Thyroid gland (tissue), 4 donors: Measurements from ENCODE around the gene PACS2. TPM values are rescaled to one million over a fixed set of nuclear protein-coding genes. Genes with fewer than 3 reads are reported as not detected.

Experiments used
- DNase-seq, 2 donors: peaks; one replicate each; pipeline ENCODE4 v3.0.0-alpha.2; 2019
- H3K27ac ChIP-seq, 3 donors: fragments of 200-600 bp; sonication (generic); 1 replicate in 2 of 3; 2 replicates in 1 of 3; pipeline ENCODE4 v1.5.1; 2016 to 2019; ENCODE audit warnings: mild to moderate bottlenecking in 1 of 3, moderate library complexity in 1 of 3
- H3K27me3 ChIP-seq: fragments of 200-600 bp; sonication (generic); one replicate; pipeline ENCODE4 v1.5.1; 2019
- H3K36me3 ChIP-seq, 2 donors: fragments of 200-600 bp; sonication (generic); one replicate each; pipeline ENCODE4 v1.5.1; 2016 to 2019
- H3K4me1 ChIP-seq, 2 donors: fragments of 200-600 bp; sonication (generic); one replicate each; pipeline ENCODE4 v1.5.1; 2017 to 2019
- H3K4me3 ChIP-seq, 3 donors: fragments of 200-600 bp; sonication (generic); replicated peaks in 1 of 3; 1 replicate in 2 of 3; 2 replicates in 1 of 3; pipeline ENCODE4 v1.5.1; 2016; ENCODE audit warnings: mild to moderate bottlenecking in 1 of 3
- H3K9me3 ChIP-seq: fragments of 200-600 bp; sonication (generic); one replicate; pipeline ENCODE4 v1.5.1; 2017
- CTCF ChIP-seq, 6 experiments: fragments of 200-600 bp in 3 of 6; fragments of 450-650 bp in 3 of 6; sonication (generic) in 3 of 6; IDR thresholded peaks; one replicate each; pipeline ENCODE4 v1.5.1; 2016 to 2019; ENCODE audit warnings: antibody characterized with exemption in 6 of 6, mild to moderate bottlenecking in 2 of 6, inconsistent platforms in 1 of 6, moderate library complexity in 1 of 6
- POLR2A ChIP-seq, 2 donors: fragments of 450-650 bp; IDR thresholded peaks; one replicate each; pipeline ENCODE4 v1.6.1; 2017; ENCODE audit warnings: antibody characterized with exemption in 2 of 2, mild to moderate bottlenecking in 2 of 2, moderate library complexity in 1 of 2
- WGBS, 2 donors: methylation state at CpG; one replicate each; pipeline ENCODE4 v1.1.5; 2017; 5-methylcytosine and 5-hydroxymethylcytosine counted together
- intact Hi-C: fragments of 100-400 bp; cut with DNase I; formaldehyde crosslinking; loops from one replicate; pipeline ENCODE4 v1.15.1; 2023
- total RNA-seq, 4 donors: library from RNA; depleted of rRNA; stranded (reverse); fragments of >200 nt; gene quantifications; one replicate each; pipeline ENCODE4 v1.2.3, GENCODE V29; 2016

PACS2 gene
- total RNA-seq, 4 donors from 2014 or later = 54.6 to 85.2 (median 72.1) TPM

- intact Hi-C loops = no loop called here
- H3K4me1 ChIP-seq = peaks cover 0 to 5% of the 10 kb centered on the region in 2 donors
- peaks cover 4 to 10% of the 10 kb centered on the region in 2 donors for H3K36me3 ChIP-seq
- TF ChIP-seq POLR2A (IDR thresholded peaks at IDR 0.05) = no peak
- TF ChIP-seq CTCF (IDR thresholded peaks at IDR 0.05) = no peak
- no peak overlapping the region for H3K4me3 ChIP-seq
- H3K27ac ChIP-seq = no peak overlapping the region
- no peak for DNase-seq
- H3K27me3 ChIP-seq = no peaks in the 10 kb centered on the region
- 88 to 91% methylated on average over 11 to 14 of the region's 23 CpGs for WGBS, 2 donors
- no peaks in the 10 kb centered on the region for H3K9me3 ChIP-seq
Observed at GRCh38 chr14:105377555-105378182, 63.1 kb downstream of the PACS2 start.

GRCh38 chr14:105378199-105378598 is 63.7 kb downstream of the PACS2 start:
- DNase-seq = no peak
- Histone ChIP-seq H3K27ac (no peak overlapping the region), H3K36me3 (peaks cover 6 to 14% of the 10 kb centered on the region in 2 donors), H3K27me3 (no peaks in the 10 kb centered on the region), H3K4me1 (peaks cover 0 to 5% of the 10 kb centered on the region in 2 donors), H3K4me3 (no peak overlapping the region), H3K9me3 (no peaks in the 10 kb centered on the region)
- intact Hi-C loops = no loop called here
- WGBS, 2 donors = 82% methylated on average over 11 of the region's 11 CpGs
- no peak for TF ChIP-seq CTCF (IDR thresholded peaks at IDR 0.05)
- TF ChIP-seq POLR2A (IDR thresholded peaks at IDR 0.05) = no peak

GRCh38 chr14:105378873-105379685 is 64.5 kb downstream of the PACS2 start:
- 89 to 93% methylated on average over 13 to 14 of the region's 17 CpGs for WGBS, 2 donors
- no peak for TF ChIP-seq POLR2A (IDR thresholded peaks at IDR 0.05)
- TF ChIP-seq CTCF (IDR thresholded peaks at IDR 0.05) = no peak
- Histone ChIP-seq H3K27ac (no peak overlapping the region), H3K36me3 (peaks cover 9 to 18% of the 10 kb centered on the region in 2 donors), H3K27me3 (no peaks in the 10 kb centered on the region), H3K9me3 (no peaks in the 10 kb centered on the region), H3K4me1 (peaks cover 0 to 5% of the 10 kb centered on the region in 2 donors), H3K4me3 (no peak overlapping the region)
- intact Hi-C loops = no loop called here
- no peak for DNase-seq

- H3K4me1 ChIP-seq = no peaks in the 10 kb centered on the region
- no peak for TF ChIP-seq POLR2A (IDR thresholded peaks at IDR 0.05)
- no peak for TF ChIP-seq CTCF (IDR thresholded peaks at IDR 0.05)
- no peak overlapping the region for H3K4me3 ChIP-seq
- no peak for DNase-seq
- no peak overlapping the region for H3K27ac ChIP-seq
- intact Hi-C loops = no loop called here
- WGBS, 2 donors = 100% methylated on average over 3 of the region's 14 CpGs; no CpG with 5 or more reads in 1 of the 2 donors
- H3K27me3 ChIP-seq = no peaks in the 10 kb centered on the region
- peaks cover 14 to 26% of the 10 kb centered on the region in 2 donors for H3K36me3 ChIP-seq
- H3K9me3 ChIP-seq = no peaks in the 10 kb centered on the region
Observed at GRCh38 chr14:105379946-105380345, 65.4 kb downstream of the PACS2 start.

- DNase-seq = no peak
- Histone ChIP-seq H3K9me3 (no peaks in the 10 kb centered on the region), H3K4me3 (no peak overlapping the region), H3K27me3 (no peaks in the 10 kb centered on the region), H3K36me3 (peaks cover 14 to 32% of the 10 kb centered on the region in 2 donors), H3K4me1 (no peaks in the 10 kb centered on the region), H3K27ac (no peak overlapping the region)
- 76 to 80% methylated on average over 1 to 5 of the region's 19 CpGs for WGBS, 2 donors
- intact Hi-C loops = no loop called here
- TF ChIP-seq POLR2A (IDR thresholded peaks at IDR 0.05) (no peak), CTCF (IDR thresholded peaks at IDR 0.05) (no peak)
Observed at GRCh38 chr14:105380756-105381155, 66.2 kb downstream of the PACS2 start.
